H1 (cell line): ENCODE data around the gene KRTAP9-7. TPM values are rescaled to one million over a fixed set of nuclear protein-coding genes. Genes with fewer than 3 reads are reported as not detected.

ENCODE experiments used
- CTCF ChIA-PET: fragments of 300-600 bp; sonication (Branson Sonifier 250); formaldehyde crosslinking; loops from one replicate; lab custom pipeline; 2021; ENCODE audit not compliant: partially characterized antibody; lab: Charles Lee
- POLR2A ChIA-PET: fragments of 300-600 bp; sonication (Branson Sonifier 250); formaldehyde crosslinking; loops from one replicate; lab custom pipeline; 2021; ENCODE audit warnings: inconsistent platforms; ENCODE audit not compliant: partially characterized antibody; lab: Charles Lee
- DNase-seq, 2 experiments: peaks; one replicate each; pipeline versions ENCODE4 v3.0.0 to v3.0.0-alpha.2; 2010 to 2022; ENCODE audit warnings: low spot score in 2 of 2, low read depth in 1 of 2, mixed read lengths in 1 of 2
- FAIRE-seq: peaks from 2 replicates; lab custom pipeline; 2011; peaks lifted over from hg19 to GRCh38; lab: Jason Lieb, UNC
- H2AFZ ChIP-seq: 2 replicates; pipeline ENCODE4 v1.8.1; 2012; ENCODE audit warnings: low read length, inconsistent platforms
- H2AK5ac ChIP-seq: 2 replicates; pipeline ENCODE4 v1.6.1; 2013; ENCODE audit warnings: low read depth, low read length
- H2BK120ac ChIP-seq: replicated peaks from 2 replicates; pipeline ENCODE3; 2013; ENCODE audit warnings: low read depth, low read length, inconsistent platforms
- H2BK12ac ChIP-seq: 2 replicates; pipeline ENCODE4 v1.6.1; 2013; ENCODE audit warnings: low read depth, low read length
- H2BK15ac ChIP-seq: 2 replicates; pipeline ENCODE4 v1.6.1; 2013; ENCODE audit warnings: low read length
- H2BK20ac ChIP-seq: 2 replicates; pipeline ENCODE4 v1.6.1; 2013; ENCODE audit warnings: low read length
- H2BK5ac ChIP-seq: 2 replicates; pipeline ENCODE4 v1.6.1; 2013; ENCODE audit warnings: low read depth, low read length
- H3K14ac ChIP-seq: 2 replicates; pipeline ENCODE4 v1.6.1; 2013; ENCODE audit warnings: inconsistent platforms; ENCODE audit not compliant: insufficient read length
- H3K18ac ChIP-seq: 2 replicates; pipeline ENCODE4 v1.6.1; 2013; ENCODE audit warnings: low read length; ENCODE audit errors: extremely low read depth
- H3K23ac ChIP-seq: 2 replicates; pipeline ENCODE4 v1.6.1; 2013; ENCODE audit warnings: inconsistent platforms; ENCODE audit not compliant: insufficient read length
- H3K23me2 ChIP-seq: 2 replicates; pipeline ENCODE4 v1.6.1; 2013; ENCODE audit warnings: low read depth, low read length
- H3K27ac ChIP-seq: 2 replicates; pipeline ENCODE4 v1.6.1; 2011; ENCODE audit warnings: low read depth, low read length, inconsistent platforms
- H3K27me3 ChIP-seq, 4 experiments: replicated peaks in 1 of 4; 1 replicate in 1 of 4; 2 replicates in 3 of 4; pipeline versions ENCODE4 v1.6.1 to v1.8.1; 2011 to 2013; ENCODE audit warnings: low read length in 3 of 4, mild to moderate bottlenecking in 3 of 4, inconsistent platforms in 2 of 4, mixed read lengths in 2 of 4, moderate library complexity in 1 of 4; ENCODE audit not compliant: control insufficient read depth in 3 of 4, insufficient read depth in 3 of 4; ENCODE audit errors: extremely low read depth in 1 of 4
- H3K36me3 ChIP-seq, 4 experiments: 2 replicates each; pipeline versions ENCODE4 v1.6.1 to v1.8.1; 2011 to 2013; ENCODE audit warnings: mild to moderate bottlenecking in 4 of 4, low read length in 3 of 4, moderate library complexity in 2 of 4, control low read depth in 1 of 4, inconsistent platforms in 1 of 4; ENCODE audit not compliant: insufficient read depth in 4 of 4, control insufficient read depth in 2 of 4
- H3K4ac ChIP-seq: replicated peaks from 2 replicates; pipeline ENCODE3; 2013; ENCODE audit warnings: low read length, low read depth, mixed read lengths, inconsistent platforms; ENCODE audit not compliant: insufficient read length
- H3K4me1 ChIP-seq, 4 experiments: replicated peaks in 1 of 4; 1 replicate in 1 of 4; 2 replicates in 3 of 4; pipeline versions ENCODE4 v1.6.1 to v1.8.1; 2011 to 2013; ENCODE audit warnings: low read length in 3 of 4, inconsistent platforms in 2 of 4, mixed read lengths in 1 of 4; ENCODE audit not compliant: insufficient read depth in 4 of 4, control insufficient read depth in 3 of 4
- H3K4me2 ChIP-seq, 2 experiments: 2 replicates each; pipeline versions ENCODE4 v1.6.1 to v1.8.1; 2011 to 2013; ENCODE audit warnings: low read depth in 2 of 2, low read length in 2 of 2, control low read depth in 1 of 2, inconsistent platforms in 1 of 2, mild to moderate bottlenecking in 1 of 2; ENCODE audit not compliant: insufficient read depth in 1 of 2
- H3K4me3 ChIP-seq, 4 experiments: fragments of 200-600, 300-600 bp in 1 of 4; sonication (generic), shearing (Covaris generic), sonication (Bioruptor Twin) in 1 of 4; 2 replicates each; pipeline versions ENCODE4 v1.5.1 to v1.8.1; 2011 to 2016; ENCODE audit warnings: low read length in 4 of 4, low read depth in 3 of 4, control low read depth in 2 of 4, inconsistent platforms in 2 of 4, mild to moderate bottlenecking in 2 of 4, mixed read lengths in 1 of 4, moderate library complexity in 1 of 4; ENCODE audit not compliant: insufficient read depth in 2 of 4; ENCODE audit errors: extremely low read depth in 1 of 4
- H3K56ac ChIP-seq: replicated peaks from 2 replicates; pipeline ENCODE3; 2013; ENCODE audit warnings: low read depth, mild to moderate bottlenecking, mixed read lengths, low read length, inconsistent platforms; ENCODE audit not compliant: insufficient read length
- H3K79me1 ChIP-seq: 2 replicates; pipeline ENCODE4 v1.6.1; 2013; ENCODE audit warnings: low read depth, low read length, control low read depth
- H3K79me2 ChIP-seq, 2 experiments: 2 replicates each; pipeline versions ENCODE4 v1.6.1 to v1.8.1; 2012 to 2013; ENCODE audit warnings: low read length in 2 of 2, mild to moderate bottlenecking in 2 of 2, inconsistent platforms in 1 of 2; ENCODE audit not compliant: insufficient read depth in 2 of 2, control insufficient read depth in 1 of 2
- H3K9ac ChIP-seq, 4 experiments: replicated peaks in 1 of 4; 1 replicate in 1 of 4; 2 replicates in 3 of 4; pipeline versions ENCODE4 v1.6.1 to v1.8.1; 2011 to 2013; ENCODE audit warnings: low read depth in 3 of 4, low read length in 3 of 4, control low read depth in 2 of 4, mild to moderate bottlenecking in 2 of 4, moderate library complexity in 2 of 4, inconsistent platforms in 1 of 4; ENCODE audit errors: extremely low read depth in 1 of 4
- H3K9me3 ChIP-seq, 2 experiments: 2 replicates each; pipeline versions ENCODE4 v1.6.1 to v1.8.1; 2012 to 2013; ENCODE audit warnings: mild to moderate bottlenecking in 2 of 2, moderate library complexity in 2 of 2, control low read depth in 1 of 2, inconsistent platforms in 1 of 2, low read depth in 1 of 2, low read length in 1 of 2, mixed read lengths in 1 of 2; ENCODE audit not compliant: insufficient read depth in 2 of 2
- H4K20me1 ChIP-seq, 2 experiments: replicated peaks in 1 of 2; 2 replicates each; pipeline versions ENCODE3 to v1.8.1; 2011 to 2013; ENCODE audit warnings: inconsistent platforms in 2 of 2, low read length in 2 of 2, mild to moderate bottlenecking in 1 of 2; ENCODE audit not compliant: insufficient read depth in 2 of 2, control insufficient read depth in 1 of 2
- H4K5ac ChIP-seq: 2 replicates; pipeline ENCODE4 v1.6.1; 2013; ENCODE audit warnings: low read length, low read depth, mixed read lengths, inconsistent platforms; ENCODE audit not compliant: insufficient read length
- H4K8ac ChIP-seq: 2 replicates; pipeline ENCODE4 v1.8.0; 2013; ENCODE audit warnings: mild to moderate bottlenecking, moderate library complexity, low read length, inconsistent platforms; ENCODE audit not compliant: insufficient read depth; ENCODE audit errors: extremely low read depth
- H4K91ac ChIP-seq: replicated peaks from 2 replicates; pipeline ENCODE3; 2013; ENCODE audit warnings: low read length, mixed read lengths, inconsistent platforms; ENCODE audit not compliant: insufficient read length
- BCL11A ChIP-seq, 2 experiments: IDR thresholded peaks; one replicate each; pipeline ENCODE4 v1.6.1; 2011; ENCODE audit warnings: low read depth in 2 of 2, low read length in 2 of 2, mild to moderate bottlenecking in 2 of 2
- RFX5 ChIP-seq: IDR thresholded peaks from 2 replicates; pipeline ENCODE4 v1.6.1; 2011; ENCODE audit warnings: low read depth, low read length, improper control_type of control experiment, borderline replicate concordance
- SIRT6 ChIP-seq: IDR thresholded peaks from one replicate; pipeline ENCODE4 v1.7.1; 2012; ENCODE audit warnings: low read length, inconsistent platforms
- SP2 ChIP-seq: IDR thresholded peaks from 2 replicates; pipeline ENCODE4 v1.6.1; 2012; ENCODE audit warnings: mild to moderate bottlenecking, low read length, inconsistent platforms
- WGBS, 2 experiments: shearing (Covaris generic) in 1 of 2; methylation state at CpG; one replicate each; pipeline versions ENCODE4 v1.1.6 to v1.1.7; 2013 to 2015; ENCODE audit warnings: low lambda C conversion rate in 2 of 2, mixed read lengths in 2 of 2, inconsistent platforms in 1 of 2, low coverage in 1 of 2, missing lambda C conversion rate in 1 of 2; ENCODE audit not compliant: insufficient replicate concordance in 2 of 2, insufficient coverage in 1 of 2, insufficient read length in 1 of 2; ENCODE audit errors: extremely low coverage in 1 of 2, missing lambda C conversion rate in 1 of 2; 5-methylcytosine and 5-hydroxymethylcytosine counted together
- polyA plus RNA-seq, 7 experiments: library from polyadenylated mRNA; depleted of rRNA in 3 of 7; stranded (reverse) in 5 of 7; unstranded in 2 of 7; fragments of >200 nt in 5 of 7; fragments of 200-250 nt in 2 of 7; gene quantifications; 1 replicate in 5 of 7; 2 replicates in 1 of 7; 4 replicates in 1 of 7; pipeline versions ENCODE4 v1.2.1 to v1.2.3, GENCODE V29; 2011 to 2013; ENCODE audit warnings: missing spikeins in 2 of 7, mixed read lengths in 2 of 7
- total RNA-seq: library from RNA; stranded (reverse); fragmentation: NEBNext Ultra II Directional; extraction: Animal tissue kit (Norgen Biotek cat#: 25700); gene quantifications from 2 replicates; pipeline ENCODE4 v1.2.1, GENCODE V29; 2021

Gene KRTAP9-7
- total and polyA plus RNA-seq, 2 of the 8 experiments (the other 6 are each of a cell fraction or from before 2014, with no cell fraction given), result not detected

DNA sequence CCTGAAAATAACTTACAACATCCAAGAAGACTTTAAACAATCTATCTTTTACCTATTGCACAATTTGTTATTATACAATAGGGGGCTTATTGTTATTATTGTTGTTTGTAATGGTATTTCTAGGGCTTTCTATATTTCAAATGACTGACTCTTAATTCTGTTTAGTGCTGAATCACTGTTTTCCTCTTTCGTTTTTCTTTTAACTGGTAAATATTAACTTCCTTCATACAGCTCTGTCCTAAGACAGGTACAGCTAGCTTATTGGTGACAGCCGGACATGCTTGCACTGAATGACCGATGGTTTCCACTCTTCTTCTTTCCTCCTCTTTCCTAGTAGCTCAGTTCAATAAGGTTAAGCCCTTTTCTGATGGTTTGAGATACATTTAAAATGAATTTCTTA lies 11.6 kb downstream of the KRTAP9-7 start:
- Histone ChIP-seq H3K4ac (no peak overlapping the region), H3K56ac (no peak overlapping the region), H3K36me3 (no peaks in the 10 kb centered on the region), H3K18ac (no peak overlapping the region), H3K9me3 (no peaks in the 10 kb centered on the region), H2BK20ac (no peak overlapping the region), H3K23ac (no peak overlapping the region), H3K23me2 (no peaks in the 10 kb centered on the region), H4K8ac (no peak overlapping the region), H4K5ac (no peak overlapping the region), H2BK15ac (no peak overlapping the region), H2BK120ac (no peak overlapping the region), H3K4me2 (no peak overlapping the region), H3K9ac (no peak overlapping the region), H3K27ac (no peak overlapping the region), H2AFZ (no peak overlapping the region), H2AK5ac (no peak overlapping the region), H3K27me3 (no peaks in the 10 kb centered on the region), H3K14ac (no peak overlapping the region), H4K91ac (no peak overlapping the region), H3K4me1 (no peaks in the 10 kb centered on the region), H3K4me3 (no peak overlapping the region), H2BK12ac (no peak overlapping the region), H2BK5ac (no peak overlapping the region), H3K79me2 (no peaks in the 10 kb centered on the region), H4K20me1 (no peaks in the 10 kb centered on the region), H3K79me1 (no peaks in the 10 kb centered on the region)
- ChIA-PET CTCF (no interaction called here), POLR2A (interaction anchor here (0.7 kb wide), 1 partner anchor 13 kb away, joined by 3 read pairs; no protein-coding TSS in a partner anchor)
- DNase-seq (no peak), FAIRE-seq (no peak)
- 87% methylated on average over 3 of the region's 3 CpGs; no CpG with 5 or more reads in 1 of the 2 experiments for WGBS, 2 experiments
- TF ChIP-seq SIRT6 (no peak), BCL11A (IDR thresholded peaks at IDR 0.05; ENCODE audit: low read depth in 2 of 2, low read length in 2 of 2) (no peak), SP2 (no peak), RFX5 (no peak)
